HG03575 (cell line): ENCODE measurements around the gene FOSL2.

Experiments used
- ATAC-seq: cut with Tn5 transposase; IDR thresholded peaks from one replicate; pipeline ENCODE4 v1.9.1; 2021; ENCODE audit not compliant: unreplicated experiment, insufficient number of reproducible peaks, low FRiP score; ENCODE audit errors: extremely low read depth

FOSL2 gene

DNA sequence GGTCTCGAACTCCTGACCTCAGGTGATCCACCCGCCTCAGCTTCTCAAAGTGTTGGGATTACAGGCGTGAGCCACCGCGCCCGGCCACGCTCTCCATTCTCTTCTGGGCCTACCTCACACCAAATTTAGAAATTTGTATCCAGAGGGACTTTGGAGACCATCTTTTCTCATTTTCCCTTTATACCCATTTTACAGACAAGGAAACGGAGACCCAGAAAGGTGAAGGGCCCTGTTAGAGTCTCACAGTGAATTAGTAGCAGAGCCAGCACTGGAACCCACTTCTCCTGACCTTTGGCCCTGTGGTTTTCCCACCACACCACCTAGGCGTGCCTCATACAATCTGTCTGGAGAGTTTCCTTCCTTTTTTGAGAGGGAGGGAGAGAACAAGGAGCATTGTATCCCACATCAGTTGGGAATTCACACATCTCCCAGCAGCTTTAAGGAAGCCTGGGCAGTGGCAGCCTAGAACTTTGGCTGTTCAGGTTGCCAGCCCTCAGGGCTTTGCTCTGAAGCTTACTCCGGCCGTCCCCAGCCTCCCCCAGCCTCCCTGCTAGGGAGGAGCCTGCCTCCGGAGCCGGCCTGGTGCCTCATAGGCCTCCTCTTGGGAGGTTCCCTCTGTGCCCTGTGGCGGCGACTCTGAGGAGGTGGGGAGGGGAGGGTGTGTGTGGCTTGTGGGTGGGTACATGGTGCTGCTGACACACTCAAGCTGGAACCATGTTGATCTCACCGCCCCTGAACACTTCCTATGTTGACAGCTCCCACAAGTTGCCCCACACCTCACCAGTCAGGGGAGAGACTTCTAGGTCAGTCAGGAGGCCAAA, 13.8 kb downstream of the FOSL2 start:
- ATAC-seq: no peak

DNA sequence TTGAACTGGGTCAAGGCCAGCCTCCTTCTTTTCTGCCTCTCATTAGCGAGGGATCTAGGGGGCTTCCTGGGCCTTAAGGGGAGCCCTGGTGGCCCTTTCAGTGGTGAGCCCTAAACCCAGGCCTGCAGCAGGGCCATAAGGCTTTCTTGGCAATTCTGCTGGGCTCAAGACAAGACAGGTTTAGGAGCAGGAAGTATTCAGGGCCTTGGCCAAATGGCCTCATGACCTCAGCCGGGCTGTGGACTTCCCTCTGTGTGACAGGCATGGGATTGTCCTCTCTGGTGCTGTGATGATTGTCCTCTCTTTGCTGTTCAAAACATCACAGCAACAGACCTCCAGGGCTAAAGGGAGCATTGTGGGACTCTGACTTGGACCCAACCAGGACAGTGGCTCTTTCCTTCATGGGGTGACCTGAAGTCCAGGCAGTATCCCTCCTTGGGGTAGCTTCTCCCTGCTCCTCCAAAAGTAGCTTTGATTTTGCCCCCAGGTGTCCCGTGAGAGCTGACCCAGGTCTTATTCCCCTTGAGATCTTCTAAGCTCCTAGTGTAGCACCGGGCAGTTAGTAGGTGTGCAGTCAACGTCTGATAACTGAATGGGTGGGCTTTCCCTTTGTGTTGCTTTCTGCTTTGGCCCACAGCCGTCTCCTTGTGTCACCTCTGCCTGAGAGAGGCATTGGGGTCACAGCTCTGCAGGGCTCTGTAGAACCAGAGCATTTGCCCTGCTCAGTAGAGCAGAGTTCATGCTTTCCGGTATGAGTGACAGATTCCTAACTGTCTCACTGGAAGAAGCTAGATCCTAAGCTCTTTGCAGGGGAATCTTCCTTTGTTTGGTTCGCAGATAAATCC, 14.7 kb downstream of the FOSL2 start:
- ATAC-seq: no peak

- no peak for ATAC-seq
Measured at GRCh38 chr2:28407976-28408690, 15.5 kb downstream of the FOSL2 start.

DNA sequence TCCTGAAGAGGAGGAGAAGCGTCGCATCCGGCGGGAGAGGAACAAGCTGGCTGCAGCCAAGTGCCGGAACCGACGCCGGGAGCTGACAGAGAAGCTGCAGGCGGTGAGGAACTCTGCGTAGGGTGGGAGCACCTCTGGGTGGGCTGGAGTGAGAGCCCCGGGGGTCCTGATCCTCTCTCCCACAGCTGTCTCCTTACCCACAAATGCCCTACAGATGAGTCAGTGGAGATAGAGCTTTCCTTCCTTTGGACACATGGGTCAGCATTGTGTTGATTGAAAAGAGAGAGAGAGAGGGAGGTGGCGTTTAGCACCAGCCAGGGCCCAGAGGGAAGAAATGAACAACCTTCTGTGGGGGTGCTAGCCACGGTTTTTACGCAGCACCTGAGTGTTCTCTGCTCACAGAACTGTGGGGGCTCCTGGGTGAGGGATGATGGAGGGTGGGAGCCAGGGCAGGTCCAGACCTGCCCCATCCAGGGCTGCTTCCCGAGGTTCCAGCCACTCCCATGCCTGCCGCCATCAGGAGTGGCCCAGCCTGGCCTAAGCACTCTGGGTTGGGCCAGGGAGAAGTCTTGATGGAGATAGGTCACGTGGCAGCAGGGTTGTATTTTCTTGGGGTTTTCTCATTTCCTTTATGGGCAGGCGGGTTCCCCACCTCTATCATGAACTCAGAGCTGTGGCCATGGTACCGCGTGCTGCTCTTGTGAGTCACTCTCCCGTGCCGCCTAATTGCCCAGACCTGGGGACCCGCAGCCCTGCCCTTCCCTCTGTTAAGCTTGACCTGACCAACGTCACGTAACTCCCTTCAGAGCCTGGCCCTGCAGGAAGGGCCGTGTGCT, 16.3 kb downstream of the FOSL2 start:
- no peak for ATAC-seq

- ATAC-seq: no peak
Measured at GRCh38 chr2:28411166-28411755, 18.6 kb downstream of the FOSL2 start.

GRCh38 chr2:28411956-28412609, 19.4 kb downstream of the FOSL2 start:
- ATAC-seq: no peak

DNA sequence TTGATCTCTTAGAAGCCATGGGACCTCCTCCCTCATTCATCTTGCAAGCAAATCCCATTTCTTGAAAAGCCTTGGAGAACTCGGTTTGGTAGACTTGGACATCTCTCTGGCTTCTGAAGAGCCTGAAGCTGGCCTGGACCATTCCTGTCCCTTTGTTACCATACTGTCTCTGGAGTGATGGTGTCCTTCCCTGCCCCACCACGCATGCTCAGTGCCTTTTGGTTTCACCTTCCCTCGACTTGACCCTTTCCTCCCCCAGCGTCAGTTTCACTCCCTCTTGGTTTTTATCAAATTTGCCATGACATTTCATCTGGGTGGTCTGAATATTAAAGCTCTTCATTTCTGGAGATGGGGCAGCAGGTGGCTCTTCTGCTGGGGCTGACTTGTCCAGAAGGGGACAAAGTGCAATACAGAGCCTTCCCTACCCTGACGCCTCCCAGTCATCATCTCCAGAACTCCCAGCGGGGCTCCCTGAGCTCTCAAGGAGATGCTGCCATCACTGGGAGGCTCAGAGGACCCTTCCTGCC, 20.0 kb downstream of the FOSL2 start:
- no peak for ATAC-seq

DNA sequence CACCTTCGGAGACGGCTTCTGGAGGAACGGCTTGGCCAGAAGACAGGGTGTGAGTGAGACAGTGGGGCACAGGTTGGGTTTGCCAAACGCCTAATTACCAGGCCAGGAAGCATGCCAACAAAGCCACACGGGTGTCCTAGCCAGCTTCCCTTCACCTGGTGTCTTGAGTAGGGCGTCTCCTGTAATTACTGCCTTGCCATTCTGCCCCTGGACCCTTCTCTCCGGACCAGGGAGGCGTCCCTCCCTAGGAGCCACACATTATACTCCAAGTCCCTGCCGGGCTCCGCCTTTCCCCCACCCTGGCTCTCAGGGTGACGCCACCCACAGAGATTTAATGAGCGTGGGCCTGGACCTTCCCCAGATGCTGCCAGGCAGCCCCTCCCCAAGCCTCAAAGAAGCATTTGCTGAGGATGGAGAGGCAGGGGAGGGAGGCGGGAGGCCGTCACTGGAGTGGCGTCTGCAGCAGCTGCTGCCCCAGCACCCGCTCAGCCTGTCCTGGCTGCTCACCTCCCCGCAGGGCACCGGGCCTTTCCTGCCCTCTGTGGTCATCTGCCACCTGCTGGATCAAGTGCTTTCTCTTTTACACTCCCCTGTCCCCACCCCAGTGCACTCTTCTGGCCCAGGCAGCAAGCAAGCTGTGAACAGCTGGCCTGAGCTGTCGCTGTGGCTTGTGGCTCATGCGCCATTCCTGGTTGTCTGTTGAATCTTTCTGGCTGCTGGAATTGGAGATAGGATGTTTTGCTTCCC, 20.7 kb downstream of the FOSL2 start:
- no peak for ATAC-seq

DNA sequence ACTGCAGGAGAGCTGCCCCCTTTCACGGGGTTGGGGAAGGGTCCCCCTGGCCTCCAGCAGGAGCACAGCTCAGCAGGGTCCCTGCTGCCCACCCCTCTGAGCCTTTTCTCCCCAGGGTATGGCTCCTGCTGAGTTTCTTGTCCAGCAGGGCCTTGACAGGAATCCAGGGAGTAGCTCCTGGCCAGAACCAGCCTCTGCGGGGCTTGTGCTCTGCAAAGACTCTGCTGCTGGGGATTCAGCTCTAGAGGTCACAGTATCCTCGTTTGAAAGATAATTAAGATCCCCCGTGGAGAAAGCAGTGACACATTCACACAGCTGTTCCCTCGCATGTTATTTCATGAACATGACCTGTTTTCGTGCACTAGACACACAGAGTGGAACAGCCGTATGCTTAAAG, 21.2 kb downstream of the FOSL2 start:
- no peak for ATAC-seq

GRCh38 chr2:28414583-28414982, 21.9 kb downstream of the FOSL2 start:
- no peak for ATAC-seq

DNA sequence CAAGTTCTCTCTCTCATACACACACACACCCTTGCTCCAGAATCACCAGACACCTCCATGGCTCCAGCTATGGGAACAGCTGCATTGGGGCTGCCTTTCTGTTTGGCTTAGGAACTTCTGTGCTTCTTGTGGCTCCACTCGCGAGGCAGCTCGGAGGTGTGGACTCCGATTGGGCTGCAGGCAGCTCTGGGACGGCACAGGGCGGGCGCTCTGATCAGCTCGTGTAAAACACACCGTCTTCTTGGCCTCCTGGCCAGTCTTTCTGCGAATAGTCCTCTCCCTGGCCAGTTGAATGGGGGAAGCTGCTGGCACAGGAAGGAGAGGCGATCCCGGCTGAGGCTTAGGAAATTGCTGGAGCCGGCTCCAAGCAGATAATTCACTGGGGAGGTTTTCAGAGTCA, 22.4 kb downstream of the FOSL2 start:
- ATAC-seq: no peak

- ATAC-seq: no peak
Measured at GRCh38 chr2:28415715-28416114, 23.1 kb downstream of the FOSL2 start.

DNA sequence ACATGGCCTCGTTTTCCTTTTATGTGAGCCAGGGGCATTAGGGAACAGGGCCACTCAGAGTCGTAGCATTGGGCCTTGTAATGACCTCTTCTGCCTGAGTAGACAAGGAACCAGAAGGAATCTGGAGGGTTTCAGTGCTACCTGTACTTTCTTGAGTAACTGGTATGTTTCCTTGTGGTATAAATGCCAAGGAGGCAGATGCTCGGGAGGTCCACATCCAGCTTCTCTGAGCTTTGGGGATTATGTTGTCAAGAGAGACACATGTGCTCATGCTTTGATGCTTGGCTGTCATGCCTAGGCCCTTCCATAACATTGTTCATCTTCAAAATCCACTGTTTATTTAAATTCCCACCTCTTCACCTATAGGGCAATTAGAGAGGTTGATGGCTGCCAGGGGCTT, 26.3 kb downstream of the FOSL2 start:
- no peak for ATAC-seq

DNA sequence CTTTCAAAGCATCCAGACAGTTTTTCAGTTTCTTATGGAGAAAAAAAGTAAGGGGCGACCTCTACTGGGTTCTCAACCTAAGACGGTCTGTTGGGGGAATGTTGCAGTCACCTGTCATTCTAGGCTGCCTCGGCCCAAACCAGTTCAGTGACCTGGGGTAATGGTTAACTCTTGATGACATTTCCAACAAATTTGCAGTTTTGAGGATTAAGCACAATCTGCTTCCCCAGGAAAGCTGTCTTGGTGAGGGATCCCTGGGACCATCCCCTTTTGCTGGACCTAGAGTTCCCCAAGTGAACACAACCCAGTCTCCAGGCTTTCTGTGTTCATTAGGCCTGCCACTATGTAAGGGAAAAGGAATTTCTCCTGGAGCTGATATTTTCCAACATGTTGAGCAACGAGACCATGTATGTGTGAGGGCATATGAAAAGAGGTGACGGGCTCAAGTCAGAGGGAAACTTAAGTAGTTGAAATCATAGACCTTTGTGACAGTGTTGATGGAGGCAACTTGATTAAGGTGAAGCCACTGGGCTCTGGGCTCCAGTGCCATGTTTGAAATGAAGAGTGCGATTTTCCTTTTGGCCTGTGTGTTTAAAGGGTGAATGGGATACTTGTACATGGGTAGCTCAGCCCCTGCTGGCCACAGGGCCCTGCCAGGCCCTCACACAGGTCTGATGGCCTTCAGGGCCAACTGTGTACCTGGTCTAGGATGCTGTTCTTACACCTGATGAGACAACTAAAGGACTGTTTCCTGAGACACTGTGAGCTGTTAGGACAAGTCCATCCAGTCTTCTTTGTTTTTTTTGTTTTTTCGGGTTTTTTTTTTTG, 27.0 kb downstream of the FOSL2 start:
- no peak for ATAC-seq

DNA sequence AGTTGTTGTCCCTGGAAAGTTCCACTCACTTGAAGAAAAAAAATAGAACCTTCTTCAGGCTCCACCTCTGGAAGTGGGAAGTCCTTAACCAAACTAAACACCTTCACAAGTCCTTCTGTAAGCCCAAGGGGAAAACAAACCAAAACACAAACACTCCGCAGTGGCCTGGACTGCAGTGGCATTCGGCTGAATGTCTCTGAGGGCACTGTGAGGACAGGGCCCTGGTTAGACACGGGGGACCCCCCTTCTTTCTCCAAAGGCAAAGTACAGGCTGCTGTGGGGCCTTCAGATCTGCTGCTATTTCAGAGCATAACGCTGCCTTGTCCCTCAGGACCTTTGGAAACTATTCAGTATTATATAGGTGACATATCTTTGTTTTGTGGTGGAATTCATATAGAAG, 28.1 kb downstream of the FOSL2 start:
- ATAC-seq: no peak

DNA sequence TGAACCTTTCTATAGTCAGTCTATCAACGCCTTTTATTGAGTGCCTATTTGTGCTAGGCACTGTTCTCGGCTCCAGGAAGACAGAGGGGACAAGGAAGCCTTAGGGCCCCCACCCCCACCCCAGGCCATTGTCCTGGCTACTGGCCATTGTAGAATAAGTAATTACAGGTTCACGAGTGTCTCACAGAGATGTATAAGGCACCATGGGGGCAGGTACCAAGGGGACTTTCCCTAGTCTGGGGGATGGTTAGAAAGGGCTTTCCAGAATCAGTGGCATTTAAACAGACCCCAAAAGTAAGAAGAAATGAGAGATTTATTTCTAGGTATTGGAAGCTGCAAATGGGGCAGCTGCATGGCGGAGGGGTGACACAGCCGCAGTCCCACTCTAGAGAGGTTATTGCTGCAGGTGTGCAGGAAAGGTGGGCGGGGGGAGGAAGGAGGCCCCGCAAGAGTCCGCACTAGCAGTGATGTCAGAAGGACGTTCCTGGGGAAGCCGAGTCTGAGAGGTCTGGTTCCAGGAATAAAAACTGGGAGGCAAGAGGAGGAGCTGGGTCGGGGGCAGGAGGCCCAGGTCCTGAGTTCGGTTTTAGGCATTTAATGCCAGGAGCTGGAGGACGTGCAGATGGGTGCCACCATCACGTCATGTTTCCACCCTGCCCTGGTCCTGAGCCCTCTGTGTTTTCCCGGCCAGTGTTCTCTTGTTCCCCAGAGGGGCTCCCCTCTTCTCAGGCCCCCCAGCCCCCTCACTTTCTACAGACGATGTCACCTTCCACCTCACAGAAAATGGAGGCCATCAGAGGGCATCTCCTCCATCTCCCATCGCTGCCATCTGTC, 30.5 kb downstream of the FOSL2 start:
- no peak for ATAC-seq
